ENCODE data around the gene MRPL37.

The MRPL37 gene

DNA sequence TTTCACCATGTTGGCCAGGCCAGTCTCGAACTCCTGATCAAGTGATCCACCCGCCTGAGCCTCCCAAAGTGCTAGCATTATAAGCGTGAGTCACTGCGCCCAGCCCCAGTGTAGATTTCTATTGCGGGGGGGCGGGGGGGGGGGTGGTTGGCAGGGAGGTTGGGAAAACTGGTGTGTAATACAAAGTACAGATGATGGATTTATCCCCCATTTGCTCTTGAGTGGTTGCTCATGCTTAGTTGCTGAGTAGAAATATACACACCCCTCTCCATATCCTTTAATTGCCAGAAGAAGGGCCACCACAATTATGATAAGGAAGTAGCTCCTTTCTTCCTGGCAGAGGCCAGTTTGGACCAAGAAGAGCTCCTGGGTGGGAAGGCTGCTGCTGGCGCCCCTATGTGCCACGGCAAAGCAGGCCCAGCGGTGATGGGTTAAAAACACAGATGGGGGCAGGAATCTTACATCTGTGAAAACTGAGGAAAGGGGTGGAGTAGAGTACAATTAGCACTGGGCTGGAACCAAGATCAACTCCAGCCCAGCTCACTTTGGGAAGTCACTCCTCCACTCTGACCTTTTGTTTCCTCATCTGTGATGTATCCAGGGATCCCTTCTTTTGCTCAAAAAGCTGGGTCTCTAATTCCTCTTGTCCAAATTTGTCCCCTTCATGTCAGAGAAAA is 55.2 kb downstream of the MRPL37 start:
- no peak for DNase-seq

DNA sequence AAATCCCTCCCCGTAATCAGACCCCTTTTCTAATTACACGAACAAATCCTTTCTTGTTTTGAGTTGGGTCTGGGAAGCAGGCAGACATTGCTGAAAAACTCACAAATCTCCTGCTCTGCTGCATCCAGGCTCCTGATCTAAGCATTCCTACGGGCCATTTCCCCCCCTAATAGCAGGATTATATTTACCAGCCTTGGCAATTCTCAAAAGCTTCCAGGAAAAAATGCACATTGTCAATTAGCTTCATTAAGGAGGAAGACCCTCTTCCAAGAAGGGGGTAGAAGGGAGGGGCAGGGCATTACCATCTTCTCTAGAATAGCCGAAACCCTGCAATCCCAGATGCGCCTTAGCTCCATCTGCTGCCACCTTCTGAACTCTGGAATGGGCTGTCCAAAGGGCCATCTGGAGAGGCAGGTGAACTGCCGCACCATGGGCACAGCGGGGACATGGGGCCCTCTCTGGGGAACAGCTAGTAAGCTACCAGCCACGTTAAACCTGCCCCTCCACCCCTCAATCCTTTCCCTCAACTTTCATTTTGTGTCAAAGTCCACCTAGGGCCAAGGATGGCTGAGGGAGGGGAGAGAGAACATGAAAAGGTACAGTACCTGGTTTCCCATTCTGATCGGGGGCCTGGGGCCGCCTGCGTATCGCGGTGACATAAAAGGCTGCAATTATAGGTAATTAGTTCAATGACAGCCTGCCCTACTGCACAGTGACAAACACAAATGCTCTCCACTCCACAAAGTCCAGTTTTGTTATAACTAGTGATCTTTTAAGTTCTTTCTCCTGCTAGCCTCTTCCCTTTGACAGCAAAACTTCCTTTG is 56.8 kb downstream of the MRPL37 start:
- in situ Hi-C loops (cut with MboI; ENCODE audit: low pct_unique_long_range_greater_than_20kb, low sequenced_read_pairs), result no loop called here
- DNase-seq, result no peak

More for the DNA sequence above, 55.2 kb downstream of the MRPL37 start:
- in situ Hi-C loops (cut with MboI; ENCODE audit: low pct_unique_long_range_greater_than_20kb, low sequenced_read_pairs), result no loop called here

DNA sequence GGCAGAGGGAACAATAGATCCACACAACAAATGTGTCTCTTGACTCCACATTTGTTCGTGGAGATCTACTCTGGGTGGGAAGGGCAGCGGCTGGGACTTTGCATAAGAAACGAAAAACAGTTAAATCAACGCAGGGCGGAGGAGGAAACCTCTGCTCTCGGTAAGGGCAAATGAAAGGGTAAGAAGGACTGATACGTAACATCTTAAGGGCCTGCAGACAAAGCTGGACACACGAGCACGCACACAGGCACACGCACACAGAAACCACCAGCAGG is 57.3 kb downstream of the MRPL37 start:
- DNase-seq, result no peak
- in situ Hi-C loops (cut with MboI; ENCODE audit: low pct_unique_long_range_greater_than_20kb, low sequenced_read_pairs), result no loop called here

DNA sequence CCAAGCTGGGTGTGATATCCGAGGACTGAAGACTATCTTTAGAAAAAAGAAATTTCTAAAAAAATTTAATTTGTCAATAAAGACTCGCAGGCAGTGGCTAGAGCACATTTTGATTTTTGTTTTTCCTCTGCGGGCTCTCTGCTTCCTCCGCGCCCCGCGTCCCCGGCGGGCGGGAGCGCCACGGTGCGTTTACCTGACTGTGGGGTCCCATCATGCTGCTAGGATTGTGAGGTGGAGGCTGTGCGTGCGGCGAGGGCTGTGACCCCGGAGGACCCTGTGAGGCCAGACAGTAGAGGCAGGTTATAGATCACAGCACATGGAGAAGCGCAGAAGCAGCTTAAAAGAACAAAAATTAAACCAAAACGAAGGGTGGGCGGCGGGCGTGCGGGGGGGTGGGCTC is 57.9 kb downstream of the MRPL37 start:
- no peak for DNase-seq
- in situ Hi-C loops (cut with MboI; ENCODE audit: low pct_unique_long_range_greater_than_20kb, low sequenced_read_pairs), result no loop called here

DNA sequence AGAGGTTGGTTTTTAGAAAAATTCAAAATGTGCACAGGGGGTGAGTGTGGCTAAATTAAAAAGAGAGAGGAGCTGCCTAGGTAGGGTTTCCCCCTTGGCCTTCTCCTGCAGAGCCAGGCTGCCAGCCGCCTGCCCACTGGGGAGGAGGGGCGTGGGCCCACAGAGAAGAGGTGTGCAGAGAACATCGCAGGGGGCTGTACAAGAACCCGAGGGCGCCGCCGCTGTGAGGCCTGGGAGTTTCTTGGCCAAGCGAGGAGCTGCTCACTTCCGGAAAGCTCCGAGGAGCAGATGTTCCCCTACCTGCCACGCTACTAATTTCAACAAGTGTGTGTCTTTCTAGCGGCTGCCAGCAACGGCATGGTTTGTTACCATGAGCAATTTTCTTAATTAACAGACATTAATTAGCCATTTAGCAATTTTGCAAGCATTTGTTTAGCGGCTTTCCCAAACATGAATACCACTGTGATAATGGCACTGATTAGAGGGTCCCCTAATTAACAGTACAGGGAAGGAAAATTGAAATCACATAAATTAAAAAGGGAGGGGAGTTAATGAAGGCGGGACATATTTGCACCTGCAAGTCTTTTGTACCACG is 59.7 kb downstream of the MRPL37 start:
- DNase-seq, result no peak

DNA sequence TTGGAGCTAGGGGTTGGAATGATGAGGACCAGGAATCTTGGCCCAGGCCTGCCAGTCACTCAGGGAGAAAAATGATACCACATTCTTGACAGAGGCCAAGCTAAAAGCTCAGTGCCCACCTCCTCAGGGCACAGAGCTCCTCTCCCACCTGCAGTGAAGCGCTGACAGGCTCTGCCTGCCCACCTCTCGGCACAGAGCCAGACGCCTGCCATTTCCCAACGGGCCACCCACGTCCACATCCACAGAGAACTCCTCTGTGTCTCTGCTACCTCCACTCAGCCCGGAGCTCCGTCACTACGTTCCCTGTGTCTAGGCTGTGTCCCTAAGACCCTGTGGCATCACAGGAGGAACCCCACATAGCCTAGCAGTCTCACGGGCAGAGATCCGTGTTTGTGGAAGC is 60.8 kb downstream of the MRPL37 start:
- in situ Hi-C loops (cut with MboI; ENCODE audit: low pct_unique_long_range_greater_than_20kb, low sequenced_read_pairs), result no loop called here
- DNase-seq, result no peak

More for the DNA sequence above, 59.7 kb downstream of the MRPL37 start:
- in situ Hi-C loops (cut with MboI; ENCODE audit: low pct_unique_long_range_greater_than_20kb, low sequenced_read_pairs), result no loop called here

DNA sequence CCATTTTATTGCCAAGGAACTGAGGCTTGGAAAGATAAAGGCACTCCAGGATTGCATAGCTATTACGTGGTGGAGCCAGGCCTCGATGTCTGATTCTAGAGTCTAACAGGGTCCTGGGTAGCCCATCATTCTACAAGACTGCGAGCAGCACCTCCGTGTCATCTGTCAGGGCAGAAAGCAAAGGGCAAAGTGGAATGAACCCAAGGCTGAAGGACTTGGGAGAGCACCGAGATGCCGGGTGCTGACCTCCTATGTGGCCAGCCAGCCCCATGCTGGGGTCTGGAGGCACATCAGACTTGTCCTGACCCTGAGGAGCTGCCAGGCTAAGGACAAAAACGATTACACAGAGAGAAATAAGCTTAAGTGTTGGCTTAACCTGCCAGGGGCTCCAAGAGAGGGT is 62.3 kb downstream of the MRPL37 start:
- in situ Hi-C loops (cut with MboI; ENCODE audit: low pct_unique_long_range_greater_than_20kb, low sequenced_read_pairs), result no loop called here

DNA sequence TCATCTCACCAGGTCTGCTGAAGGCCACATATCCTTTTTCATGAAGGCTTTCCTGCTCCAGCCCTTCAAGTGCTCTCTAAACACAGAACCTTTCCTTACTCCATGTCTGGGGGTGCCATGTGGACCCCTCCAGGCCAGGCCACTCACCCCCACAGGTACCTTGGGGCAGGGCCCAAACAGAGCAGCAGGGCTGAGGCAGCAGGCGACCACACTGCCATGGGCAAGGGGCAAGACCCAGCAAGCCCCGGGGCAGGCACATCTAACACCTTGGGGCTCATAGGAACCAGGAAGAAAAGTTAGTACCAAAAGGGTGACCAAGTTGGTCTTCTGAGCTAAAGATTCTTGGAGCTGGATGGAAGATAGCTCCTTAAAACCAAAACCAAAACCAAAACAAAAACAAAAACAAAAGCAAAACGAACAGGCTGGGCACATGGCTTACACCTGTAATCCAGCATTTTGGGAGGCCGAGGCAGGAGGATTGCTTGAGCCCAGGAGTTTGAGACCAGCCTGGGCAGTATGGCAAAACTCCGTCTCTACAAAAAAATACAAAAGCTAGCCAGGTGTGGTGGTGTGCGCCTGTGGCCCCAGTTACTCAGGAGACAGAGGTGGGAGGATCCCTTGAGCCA is 63.7 kb downstream of the MRPL37 start:
- no peak for DNase-seq
- in situ Hi-C loops (cut with MboI; ENCODE audit: low pct_unique_long_range_greater_than_20kb, low sequenced_read_pairs), result no loop called here

More for the DNA sequence above, 62.3 kb downstream of the MRPL37 start:
- no peak for DNase-seq

DNA sequence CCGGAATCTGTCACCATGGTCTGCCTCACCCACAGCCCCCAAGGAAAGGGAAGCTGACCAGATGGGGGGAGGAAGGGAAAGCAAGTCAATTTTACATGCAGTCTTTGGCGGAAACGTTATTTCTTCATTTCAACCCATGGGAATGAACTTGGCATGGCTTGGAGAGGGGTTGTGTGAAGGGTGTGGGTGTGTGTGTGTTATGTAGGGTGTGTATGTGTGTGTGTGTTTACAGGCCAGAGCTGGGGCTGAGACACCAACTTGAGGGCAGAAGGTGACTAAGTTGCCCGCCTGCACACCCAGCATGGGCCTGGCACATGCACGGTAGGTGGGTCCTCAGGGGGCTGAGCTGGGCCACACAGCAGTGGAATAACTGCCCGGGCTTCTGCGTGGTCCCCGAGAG is 65.2 kb downstream of the MRPL37 start:
- DNase-seq, result no peak
- in situ Hi-C loops (cut with MboI; ENCODE audit: low pct_unique_long_range_greater_than_20kb, low sequenced_read_pairs), result no loop called here

DNA sequence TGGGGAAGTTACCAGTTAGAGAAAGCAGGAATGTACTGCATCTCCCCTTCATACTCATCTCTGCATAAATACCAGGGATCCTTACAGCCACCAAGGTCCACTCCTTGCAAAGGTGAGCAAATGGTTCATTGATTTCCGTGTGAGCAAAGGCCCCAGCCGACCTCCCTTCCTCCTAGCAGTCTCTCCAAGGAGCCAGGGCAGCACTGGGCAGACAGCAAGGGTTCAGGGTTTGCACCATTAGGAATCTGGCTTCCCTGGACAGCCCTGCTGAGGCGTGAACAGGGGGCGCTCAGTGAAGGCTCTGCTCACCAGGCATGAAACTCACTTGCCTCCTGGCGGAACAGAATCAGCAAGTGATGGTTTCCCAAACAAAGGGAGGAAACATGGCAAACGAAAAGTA is 65.7 kb downstream of the MRPL37 start:
- no peak for DNase-seq
- in situ Hi-C loops (cut with MboI; ENCODE audit: low pct_unique_long_range_greater_than_20kb, low sequenced_read_pairs), result no loop called here

DNA sequence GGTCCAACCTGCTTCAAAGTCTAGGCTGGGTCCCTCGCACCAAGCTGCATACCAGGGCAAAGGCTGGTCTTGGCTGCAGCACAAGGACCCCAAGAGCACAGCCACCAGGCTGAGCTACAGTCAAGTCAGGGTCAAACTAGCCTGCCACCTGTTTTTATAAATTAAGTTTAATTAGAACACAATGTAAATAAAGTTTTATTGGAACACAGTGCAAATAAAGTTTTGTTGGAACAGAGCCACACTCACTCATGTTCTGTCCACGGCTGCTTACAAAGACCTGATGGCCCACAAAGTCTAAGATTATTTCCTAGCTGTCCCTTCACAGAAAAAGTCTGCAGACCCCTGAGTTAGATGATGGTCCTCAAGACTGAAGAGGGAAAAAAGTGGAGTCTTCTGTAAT is 66.2 kb downstream of the MRPL37 start:
- in situ Hi-C loops (cut with MboI; ENCODE audit: low pct_unique_long_range_greater_than_20kb, low sequenced_read_pairs), result no loop called here
- no peak for DNase-seq

DNA sequence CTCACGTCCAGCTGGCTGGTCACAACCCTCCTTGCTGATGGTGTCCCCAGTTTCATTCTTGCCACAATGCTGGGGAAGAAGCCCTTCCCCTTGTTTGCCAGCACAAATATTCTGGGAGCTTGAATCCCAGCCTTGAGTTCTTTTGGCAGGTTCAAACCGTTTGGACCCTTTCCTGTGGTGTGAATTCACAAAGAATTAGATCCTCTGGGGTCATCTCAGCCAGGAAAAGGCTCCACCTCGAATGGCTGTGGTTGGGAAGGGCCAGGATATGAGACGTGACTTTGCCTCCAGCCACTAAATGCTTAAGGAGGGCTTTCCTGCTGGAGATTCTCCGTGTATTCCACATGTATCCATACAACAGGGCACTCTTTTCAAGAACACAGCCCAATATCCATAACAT is 66.9 kb downstream of the MRPL37 start:
- no peak for DNase-seq
- in situ Hi-C loops (cut with MboI; ENCODE audit: low pct_unique_long_range_greater_than_20kb, low sequenced_read_pairs), result no loop called here
